AG09309 (cell line): ENCODE measurements around the gene PLEKHM2.

Source experiments
- DNase-seq: peaks from one replicate; pipeline ENCODE4 v3.0.0-alpha.2; 2010; ENCODE audit warnings: low read depth
- H3K4me3 ChIP-seq: 2 replicates; pipeline ENCODE4 v1.5.1; 2011; ENCODE audit warnings: mild to moderate bottlenecking, low read depth, low read length, moderate library complexity; ENCODE audit not compliant: control insufficient read depth
- CTCF ChIP-seq: IDR thresholded peaks from 2 replicates; pipeline ENCODE4 v1.5.1; 2011; ENCODE audit warnings: mild to moderate bottlenecking, low read depth, low read length, inconsistent platforms; ENCODE audit not compliant: insufficient read depth, control insufficient read depth; ENCODE audit errors: missing control alignments

Gene PLEKHM2

DNA sequence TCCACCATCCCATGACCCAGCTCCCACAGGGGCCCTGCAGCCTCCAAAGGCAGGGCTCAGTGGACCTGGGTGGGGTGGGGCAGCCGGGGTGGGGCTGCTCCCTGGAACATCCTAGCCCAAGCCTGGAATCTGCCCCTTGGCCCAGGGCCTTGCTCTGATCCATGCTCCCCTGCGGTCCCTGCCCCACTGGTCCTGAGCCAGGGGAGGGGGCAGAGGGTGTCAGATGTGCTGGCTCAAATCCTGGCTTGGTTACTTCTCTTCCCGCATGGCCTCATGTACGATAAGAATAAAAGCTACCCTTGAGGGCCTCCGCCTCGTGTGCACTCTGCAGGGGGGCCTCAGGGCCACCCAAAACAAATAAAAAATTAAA lies 52.8 kb downstream of the PLEKHM2 start:
- no peak overlapping the region for H3K4me3 ChIP-seq
- DNase-seq: no peak
- no peak for TF ChIP-seq CTCF

- no peak for TF ChIP-seq CTCF
- H3K4me3 ChIP-seq: no peak overlapping the region
- DNase-seq: no peak
Measured at GRCh38 chr1:15737324-15738319, 53.5 kb downstream of the PLEKHM2 start.

- H3K4me3 ChIP-seq: no peak overlapping the region
- no peak for DNase-seq
- TF ChIP-seq CTCF: no peak
Measured at GRCh38 chr1:15738416-15739113, 54.4 kb downstream of the PLEKHM2 start.

DNA sequence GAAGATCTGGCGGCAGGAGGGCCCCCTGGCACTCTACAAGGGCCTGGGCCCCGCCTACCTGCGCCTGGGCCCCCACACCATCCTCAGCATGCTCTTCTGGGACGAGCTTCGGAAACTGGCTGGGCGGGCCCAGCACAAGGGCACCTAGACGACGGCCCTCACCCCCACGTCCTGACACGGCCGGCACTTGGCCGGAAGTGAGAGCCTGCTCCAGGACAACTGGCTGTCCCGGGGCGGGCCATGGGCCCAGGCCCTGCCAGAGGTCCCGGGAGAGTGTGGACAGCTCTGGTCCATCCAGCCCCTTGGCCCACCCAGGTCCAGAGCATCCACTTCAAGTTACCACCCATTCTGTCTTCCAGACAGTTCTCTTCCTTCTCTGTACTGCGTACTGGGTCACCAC lies 55.1 kb downstream of the PLEKHM2 start:
- TF ChIP-seq CTCF: no peak
- no peak for DNase-seq
- H3K4me3 ChIP-seq: no peak overlapping the region

DNA sequence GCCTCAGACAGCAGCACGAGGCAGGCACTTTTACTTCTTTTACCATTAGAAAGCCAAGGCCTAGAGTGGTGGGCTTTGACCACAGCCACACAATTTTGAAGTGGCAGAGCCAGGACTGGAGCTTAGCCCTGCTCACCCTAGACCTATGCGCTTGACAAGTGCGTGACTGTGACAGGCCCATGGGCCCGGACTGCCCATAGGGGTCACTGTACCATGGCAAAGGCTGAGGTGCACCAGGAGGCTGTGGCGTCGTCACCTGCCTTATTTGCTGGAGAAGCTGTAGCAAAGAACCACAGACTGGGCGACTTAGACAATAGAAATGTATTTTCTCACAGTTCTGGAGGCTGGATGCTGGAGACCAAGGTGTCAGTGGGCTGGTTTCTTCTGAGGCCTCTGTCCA lies 55.6 kb downstream of the PLEKHM2 start:
- TF ChIP-seq CTCF: peak; percentile 32
- DNase-seq: no peak
- H3K4me3 ChIP-seq: no peak overlapping the region

DNA sequence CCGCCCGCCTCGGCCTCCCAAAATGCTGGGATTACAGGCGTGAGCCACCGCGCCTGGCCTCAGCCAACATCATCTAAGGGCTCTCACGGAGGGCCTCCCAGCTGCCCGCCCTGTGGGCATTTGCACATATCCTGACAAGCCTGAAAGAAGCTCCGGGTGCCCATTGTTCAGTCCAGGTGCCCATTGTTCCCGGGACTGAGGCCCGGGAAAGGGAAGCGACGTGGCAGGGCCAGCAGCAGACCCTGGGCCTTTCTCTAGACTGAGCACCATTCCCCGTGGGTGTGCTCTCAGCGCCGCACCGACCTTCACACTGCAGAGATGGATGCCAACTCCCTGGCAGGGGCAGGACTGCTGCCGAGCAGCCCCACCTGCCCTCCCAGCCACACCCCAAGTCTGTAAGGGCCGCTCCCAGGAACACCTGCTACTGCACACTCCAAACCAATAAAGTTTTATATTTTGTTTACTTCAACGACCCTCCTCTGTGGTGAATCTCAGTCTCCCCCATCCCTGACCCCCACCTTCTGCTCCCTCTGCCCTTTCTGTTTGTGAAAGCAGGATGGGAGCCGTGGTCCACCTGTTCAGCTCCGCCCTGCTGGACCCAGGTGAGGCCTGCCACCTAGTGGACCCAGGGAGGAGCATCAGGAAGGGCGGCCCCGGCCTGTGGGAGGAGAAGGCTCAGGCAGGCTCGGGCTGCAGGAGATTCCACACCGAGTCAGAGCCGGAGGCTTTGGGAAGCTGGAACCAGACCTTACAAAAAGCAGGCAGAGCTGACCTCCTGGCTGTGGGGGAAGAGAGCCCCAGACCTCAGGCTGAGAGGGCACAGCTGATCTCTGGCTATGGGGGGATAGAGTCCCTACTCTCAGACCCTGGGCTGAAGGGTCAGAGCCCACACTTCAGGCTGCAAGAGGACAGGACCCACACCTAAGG lies 57.1 kb downstream of the PLEKHM2 start:
- no peak overlapping the region for H3K4me3 ChIP-seq
- DNase-seq: no peak
- peak; percentile 85 for TF ChIP-seq CTCF
